ENCODE data around the gene USP11. TPM values are rescaled to one million over a fixed set of nuclear protein-coding genes. Genes with fewer than 3 reads are reported as not detected.
"Not testable (repeated sequence)": the region's sequence is repeated elsewhere in the genome, so short reads cannot be mapped to it uniquely, and the experiment has no call there.

Gene USP11
- total RNA-seq, 2 donors from 2014 or later = 18.3 to 22.5 TPM

DNA sequence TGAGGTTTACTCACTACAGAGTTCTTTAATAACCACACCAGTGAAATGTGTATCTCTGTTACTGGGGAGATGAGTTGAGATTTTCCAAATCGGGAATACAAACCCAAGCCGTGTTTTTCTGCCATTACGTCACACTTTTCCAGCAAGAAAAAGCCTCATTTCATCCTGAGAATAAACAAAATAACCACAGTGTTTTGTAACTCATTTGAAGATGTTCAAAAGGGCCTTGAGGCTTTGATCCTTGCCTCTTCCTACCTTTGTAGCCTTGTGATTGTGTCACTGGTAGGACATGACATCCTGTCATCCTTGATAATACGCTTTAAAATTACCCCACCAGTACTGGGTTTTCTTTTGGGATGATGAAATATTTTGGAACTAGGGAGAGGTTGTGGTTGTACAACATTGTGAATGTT is 2.9 kb downstream of the USP11 start:
- ATAC-seq = no peak
- DNase-seq = no peak
- intact Hi-C loops (cut with DNase I, micrococcal nuclease) = no loop called here

DNA sequence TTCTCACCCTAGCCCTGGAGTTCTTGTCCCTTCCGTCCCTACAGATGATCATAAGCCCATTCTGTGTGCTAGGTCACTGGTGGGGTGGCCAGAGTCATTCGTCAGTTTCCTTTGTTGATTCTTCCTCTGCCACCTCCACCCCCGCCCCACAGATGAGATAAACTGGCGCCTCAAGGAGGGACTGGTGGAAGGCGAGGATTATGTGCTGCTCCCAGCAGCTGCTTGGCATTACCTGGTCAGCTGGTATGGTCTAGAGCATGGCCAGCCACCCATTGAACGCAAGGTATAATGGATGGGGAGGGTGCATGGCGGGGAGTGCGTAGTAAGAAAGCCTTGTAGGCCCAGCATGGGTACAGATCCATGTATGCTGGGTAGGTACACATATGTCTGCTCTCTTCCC is 6.4 kb downstream of the USP11 start:
- intact Hi-C loops (cut with DNase I, micrococcal nuclease) = no loop called here
- ATAC-seq = no peak
- no peak for DNase-seq

DNA sequence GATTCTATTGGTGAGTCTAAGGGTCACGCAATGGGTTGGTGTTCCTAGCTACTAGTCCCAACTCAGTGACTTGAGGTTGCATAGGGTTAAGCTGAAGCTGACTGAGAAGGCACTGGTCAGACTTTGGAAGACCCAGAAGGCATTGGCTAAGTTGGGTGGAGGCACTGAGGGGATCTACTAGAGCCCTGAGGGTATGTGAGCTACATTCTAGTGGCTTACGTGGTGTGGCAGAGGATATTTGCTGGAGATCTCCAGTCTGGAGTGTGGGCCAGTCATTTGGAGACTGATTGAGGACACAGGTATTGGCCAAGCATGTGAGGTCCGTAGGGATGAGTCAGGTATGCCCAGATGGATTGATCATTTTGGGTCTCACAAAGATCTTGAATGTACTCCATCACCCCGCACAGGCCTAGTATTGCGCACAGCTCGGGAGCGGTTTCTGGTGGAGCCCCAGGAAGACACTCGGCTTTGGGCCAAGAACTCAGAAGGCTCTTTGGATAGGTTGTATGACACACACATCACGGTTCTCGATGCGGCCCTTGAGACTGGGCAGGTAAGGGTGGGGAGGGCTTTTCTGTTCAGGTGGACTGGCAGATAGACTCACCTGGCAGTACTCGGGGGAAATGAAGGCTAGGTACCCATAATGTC is 7.2 kb downstream of the USP11 start:
- intact Hi-C loops (cut with DNase I, micrococcal nuclease) = no loop called here
- no peak for ATAC-seq
- DNase-seq = no peak

DNA sequence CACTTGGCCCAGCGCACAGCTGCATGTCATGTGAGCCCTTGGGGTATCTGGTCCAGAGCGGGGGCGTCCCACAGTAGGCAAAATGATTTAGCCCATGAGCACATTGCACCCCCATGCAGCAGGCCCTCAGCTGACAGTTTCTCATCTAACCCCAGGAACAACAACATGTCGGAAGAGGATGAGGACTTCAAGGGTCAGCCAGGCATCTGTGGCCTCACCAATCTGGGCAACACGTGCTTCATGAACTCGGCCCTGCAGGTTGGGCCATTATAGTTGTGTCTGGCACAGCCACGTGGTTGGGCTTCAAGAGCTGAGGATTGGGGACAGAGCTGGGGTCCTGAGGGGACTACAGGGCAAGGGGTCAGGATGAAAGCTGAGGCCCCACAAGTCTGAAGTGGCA is 7.8 kb downstream of the USP11 start:
- DNase-seq = no peak
- ATAC-seq = no peak
- intact Hi-C loops (cut with DNase I, micrococcal nuclease) = no loop called here

DNA sequence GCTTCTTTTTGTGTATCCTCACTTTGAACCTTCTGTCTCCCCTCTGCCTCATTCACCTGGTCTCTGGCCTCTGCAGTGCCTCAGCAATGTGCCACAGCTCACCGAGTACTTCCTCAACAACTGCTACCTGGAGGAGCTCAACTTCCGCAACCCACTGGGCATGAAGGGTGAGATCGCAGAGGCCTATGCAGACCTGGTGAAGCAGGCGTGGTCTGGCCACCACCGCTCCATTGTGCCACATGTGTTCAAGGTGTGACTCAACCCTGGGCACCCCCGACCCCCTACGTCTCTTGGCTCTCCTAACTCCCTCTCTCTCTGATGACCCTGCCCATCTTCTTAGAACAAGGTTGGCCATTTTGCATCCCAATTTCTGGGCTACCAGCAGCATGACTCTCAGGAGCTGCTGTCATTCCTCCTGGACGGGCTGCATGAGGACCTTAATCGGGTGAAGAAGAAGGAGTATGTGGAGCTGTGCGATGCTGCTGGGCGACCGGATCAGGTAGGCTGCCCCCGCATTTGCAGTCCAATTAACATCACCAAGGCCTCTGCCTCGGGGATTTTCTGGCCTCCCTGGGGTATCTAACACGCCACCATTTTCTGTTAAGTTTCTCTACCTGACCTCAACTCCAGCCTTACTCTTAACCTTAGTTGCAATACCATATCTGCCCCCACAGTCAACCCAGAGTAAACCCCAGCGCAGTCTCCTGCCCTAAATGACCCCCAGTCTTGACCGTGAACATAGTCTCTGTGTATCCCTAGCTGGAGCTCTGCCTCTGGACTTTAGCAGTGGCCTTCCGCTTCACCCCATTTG is 8.6 kb downstream of the USP11 start:
- intact Hi-C loops (cut with DNase I, micrococcal nuclease) = no loop called here
- DNase-seq = no peak
- no peak for ATAC-seq

DNA sequence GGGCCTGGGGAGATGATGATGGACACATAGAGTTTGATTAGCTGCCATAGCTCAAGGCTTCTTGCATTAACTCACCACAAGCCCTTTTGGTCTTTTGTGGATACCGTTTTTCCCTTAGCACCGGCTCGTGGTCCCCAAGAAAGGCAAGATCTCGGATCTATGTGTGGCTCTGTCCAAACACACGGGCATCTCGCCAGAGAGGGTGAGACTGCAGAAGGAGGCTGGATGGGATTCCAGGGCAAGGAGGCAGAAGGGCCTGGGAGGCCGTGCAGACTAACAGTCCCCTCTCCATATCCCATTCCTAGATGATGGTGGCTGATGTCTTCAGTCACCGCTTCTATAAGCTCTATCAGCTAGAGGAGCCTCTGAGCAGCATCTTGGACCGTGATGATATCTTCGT is 9.5 kb downstream of the USP11 start:
- intact Hi-C loops (cut with DNase I, micrococcal nuclease) = no loop called here
- no peak for ATAC-seq
- DNase-seq = no peak

DNA sequence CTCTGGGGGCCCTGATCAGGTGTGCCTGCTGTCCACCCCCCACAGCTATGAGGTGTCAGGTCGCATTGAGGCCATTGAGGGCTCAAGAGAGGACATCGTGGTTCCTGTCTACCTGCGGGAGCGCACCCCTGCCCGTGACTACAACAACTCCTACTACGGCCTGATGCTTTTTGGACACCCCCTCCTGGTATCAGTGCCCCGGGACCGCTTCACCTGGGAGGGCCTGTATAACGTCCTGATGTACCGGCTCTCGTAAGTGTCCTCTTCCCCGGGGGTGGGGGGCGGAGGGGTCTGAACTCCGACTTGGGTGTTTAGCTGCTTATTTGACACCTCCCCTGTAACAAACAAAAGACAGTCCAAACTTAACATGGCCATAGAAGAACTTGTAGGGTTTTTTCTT is 10.5 kb downstream of the USP11 start:
- ATAC-seq (no peak), DNase-seq (no peak)
- intact Hi-C loops (cut with DNase I, micrococcal nuclease) = no loop called here

DNA sequence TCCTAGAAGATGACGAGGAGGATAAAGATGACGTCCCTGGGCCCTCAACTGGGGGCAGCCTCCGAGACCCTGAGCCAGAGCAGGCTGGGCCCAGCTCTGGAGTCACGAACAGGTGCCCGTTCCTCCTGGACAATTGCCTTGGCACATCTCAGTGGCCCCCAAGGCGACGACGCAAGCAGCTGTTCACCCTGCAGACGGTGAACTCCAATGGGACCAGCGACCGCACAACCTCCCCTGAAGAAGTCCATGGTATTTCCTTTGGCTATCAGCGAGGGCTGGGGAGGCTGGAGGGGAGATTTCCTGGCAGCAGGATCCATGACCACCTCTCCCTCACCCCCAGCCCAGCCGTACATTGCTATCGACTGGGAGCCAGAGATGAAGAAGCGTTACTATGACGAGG is 11.9 kb downstream of the USP11 start:
- intact Hi-C loops (cut with DNase I, micrococcal nuclease) = no loop called here
- no peak for DNase-seq
- ATAC-seq = no peak

DNA sequence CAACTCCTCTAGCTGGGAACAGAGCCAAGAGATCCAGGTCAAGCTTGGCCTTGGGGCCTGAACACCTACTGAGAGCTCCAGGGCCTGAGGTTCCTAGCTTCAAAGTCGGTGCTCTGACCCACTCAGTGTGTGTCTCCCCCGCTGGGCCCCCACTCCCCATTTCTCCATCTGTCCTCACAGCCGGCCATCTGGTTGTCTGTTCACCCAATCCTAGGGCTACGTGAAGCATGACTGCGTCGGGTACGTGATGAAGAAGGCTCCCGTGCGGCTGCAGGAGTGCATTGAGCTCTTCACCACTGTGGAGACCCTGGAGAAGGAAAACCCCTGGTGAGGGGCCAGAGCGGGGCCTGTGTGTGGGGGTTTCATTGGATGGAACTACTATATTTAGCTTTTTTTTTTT is 12.3 kb downstream of the USP11 start:
- intact Hi-C loops (cut with DNase I, micrococcal nuclease) = no loop called here
- ATAC-seq = no peak
- no peak for DNase-seq

DNA sequence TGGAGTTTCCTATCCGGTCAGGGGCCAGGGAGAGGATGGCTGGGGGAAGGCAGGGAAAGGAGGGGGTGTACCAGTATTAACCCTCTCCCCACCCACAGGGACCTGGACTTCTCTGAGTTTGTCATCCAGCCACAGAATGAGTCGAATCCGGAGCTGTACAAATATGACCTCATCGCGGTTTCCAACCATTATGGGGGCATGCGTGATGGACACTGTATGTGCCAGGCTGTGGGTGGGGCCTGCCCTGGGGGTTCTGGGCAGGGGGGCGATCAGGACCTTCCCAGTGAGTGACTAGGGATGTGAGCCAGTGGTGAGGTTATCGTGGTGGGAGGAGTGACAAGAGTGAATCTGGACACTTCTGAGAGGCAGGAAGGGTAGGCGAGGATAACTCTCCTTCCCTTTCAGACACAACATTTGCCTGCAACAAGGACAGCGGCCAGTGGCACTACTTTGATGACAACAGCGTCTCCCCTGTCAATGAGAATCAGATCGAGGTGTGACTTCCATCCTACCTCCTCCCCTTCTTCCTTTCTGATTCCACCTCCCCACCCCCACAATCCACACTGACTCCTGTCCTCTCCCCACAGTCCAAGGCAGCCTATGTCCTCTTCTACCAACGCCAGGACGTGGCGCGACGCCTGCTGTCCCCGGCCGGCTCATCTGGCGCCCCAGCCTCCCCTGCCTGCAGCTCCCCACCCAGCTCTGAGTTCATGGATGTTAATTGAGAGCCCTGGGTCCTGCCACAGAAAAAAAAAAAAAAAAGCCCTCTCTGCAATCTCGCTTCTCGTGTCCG is 14.6 kb downstream of the USP11 start:
- no peak for ATAC-seq
- intact Hi-C loops (cut with DNase I, micrococcal nuclease) = no loop called here
- no peak for DNase-seq

DNA sequence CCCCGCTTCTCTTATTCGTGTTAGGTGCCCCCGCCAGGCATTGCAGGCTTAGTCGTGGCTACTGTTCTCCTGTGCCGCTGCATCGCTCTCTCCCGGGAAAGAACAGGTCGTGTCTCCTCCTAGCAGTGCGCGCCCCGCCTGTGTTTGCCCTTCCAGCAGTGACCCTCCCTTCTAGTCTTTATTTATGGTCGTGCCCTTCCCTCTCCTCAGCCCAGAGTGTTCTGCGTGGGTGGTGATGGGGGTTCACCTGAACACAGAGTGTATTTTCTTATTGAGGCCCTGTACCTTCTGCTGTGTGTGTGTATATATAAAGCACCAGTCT is 15.2 kb downstream of the USP11 start:
- ATAC-seq = peak; percentile 39
- intact Hi-C loops (cut with DNase I, micrococcal nuclease) = no loop called here
- no peak for DNase-seq

DNA sequence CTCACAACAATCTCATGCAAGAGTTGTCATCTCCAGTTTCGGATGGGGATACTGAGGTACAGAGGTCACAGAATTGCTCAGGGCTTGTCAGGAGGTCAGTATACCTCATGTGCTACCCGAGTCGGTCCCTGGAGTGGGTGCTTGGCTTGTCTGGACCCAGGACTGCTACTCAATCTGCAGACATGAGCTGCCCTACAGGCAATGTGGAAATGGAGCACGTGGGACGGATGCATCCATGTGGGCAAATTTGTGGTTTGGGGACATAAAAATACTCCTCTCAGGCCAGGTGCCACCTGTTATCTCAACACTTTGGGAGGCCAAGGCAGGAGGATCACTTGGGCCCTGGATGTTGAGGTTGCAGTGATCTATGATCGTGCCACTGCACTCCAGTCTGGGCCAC is 15.8 kb downstream of the USP11 start:
- intact Hi-C loops (cut with DNase I, micrococcal nuclease) = no loop called here
- DNase-seq (no peak), ATAC-seq (no peak)

DNA sequence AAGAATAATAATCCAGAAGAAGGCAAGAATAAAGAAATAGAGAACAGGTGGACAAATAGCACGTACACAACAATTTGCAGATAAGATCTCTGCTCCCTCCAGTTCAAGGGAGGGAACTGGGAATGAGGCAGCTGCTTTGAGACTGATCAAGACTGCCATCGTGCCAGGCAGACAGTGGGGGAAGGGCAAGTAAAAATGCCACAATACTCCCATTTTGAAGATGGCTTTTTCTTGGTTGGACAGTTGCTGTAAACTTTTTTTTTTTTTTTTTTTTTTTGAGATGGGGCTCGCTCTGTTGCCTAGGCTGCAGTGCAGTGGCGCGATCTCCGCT is 17.2 kb downstream of the USP11 start:
- DNase-seq (no peak), ATAC-seq (no peak)
- intact Hi-C loops (cut with DNase I, micrococcal nuclease) = no loop called here

DNA sequence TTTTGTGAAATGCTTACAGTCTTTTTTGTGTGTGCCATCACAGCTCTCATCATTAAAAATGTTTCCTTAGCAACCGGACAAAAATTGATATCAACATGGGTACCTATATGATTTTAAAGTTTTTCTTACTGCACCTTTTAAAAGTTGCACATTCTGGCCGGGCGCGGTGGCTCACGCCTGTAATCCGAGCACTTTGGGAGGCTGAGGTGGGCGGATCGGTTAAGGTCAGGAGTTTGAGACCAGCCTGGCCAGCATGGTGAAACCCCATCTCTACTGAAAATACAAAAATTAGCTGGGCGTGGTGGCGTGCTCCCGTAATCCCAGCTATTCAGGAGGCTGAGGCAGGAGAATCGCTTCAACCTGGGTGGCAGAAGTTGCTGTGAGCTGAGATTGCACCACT is 24.8 kb downstream of the USP11 start:
- not testable (repeated sequence) for ATAC-seq

DNA sequence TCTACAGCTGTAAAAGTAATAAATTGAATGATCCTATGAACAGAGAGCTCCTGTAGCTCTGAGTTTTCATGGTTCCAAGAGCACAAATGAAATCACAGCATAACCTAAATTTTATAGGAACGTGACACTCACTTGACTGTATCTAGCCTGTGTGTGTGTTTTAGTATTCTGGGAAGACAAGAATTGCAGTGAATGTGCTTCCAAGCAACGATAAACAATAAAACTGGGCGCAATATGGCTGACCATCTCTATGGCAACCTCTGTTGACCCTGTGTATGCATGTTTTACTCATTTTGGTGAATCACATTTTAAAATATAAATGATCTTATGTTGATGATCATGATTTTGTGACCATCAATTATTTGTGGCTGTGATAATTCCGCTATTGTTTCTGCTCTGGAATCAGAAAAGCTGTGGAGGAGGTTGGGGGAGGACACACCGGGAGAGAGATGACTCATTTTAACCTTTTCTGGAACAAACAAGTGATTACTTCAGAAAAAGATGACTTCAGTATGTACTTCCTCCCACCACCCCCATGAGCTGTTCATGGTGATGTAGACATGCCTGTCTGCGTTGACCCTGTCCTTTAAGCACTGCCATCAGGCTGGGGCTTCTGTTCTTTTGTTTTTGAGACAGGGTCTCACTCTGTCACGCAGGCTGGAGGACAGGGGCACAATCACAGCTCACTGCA is 31.8 kb downstream of the USP11 start:
- no peak for ATAC-seq
- intact Hi-C loops (cut with DNase I, micrococcal nuclease) = no loop called here
- no peak for DNase-seq

More for the DNA sequence above, 24.8 kb downstream of the USP11 start:
- DNase-seq; intact Hi-C loops (cut with DNase I, micrococcal nuclease): not testable (repeated sequence)

DNA sequence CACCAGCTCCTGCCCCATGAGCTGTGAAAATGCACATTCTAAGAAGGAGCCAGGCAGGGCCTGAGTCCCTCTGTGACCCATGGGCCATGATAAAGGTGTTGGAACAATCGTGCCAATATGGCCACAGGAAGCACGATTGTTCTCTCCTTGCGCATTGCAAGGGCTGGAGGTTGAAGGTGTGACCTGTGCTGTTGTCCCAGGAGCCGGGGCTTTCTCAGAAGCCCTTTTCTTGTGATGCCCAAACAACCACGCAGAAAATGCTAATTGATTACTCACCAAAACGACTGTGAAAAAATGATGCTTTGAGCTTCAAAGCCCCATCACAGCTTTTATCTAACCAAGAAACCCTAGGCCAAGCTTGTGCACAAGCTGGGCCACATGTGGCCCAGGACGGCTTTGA is 33.8 kb downstream of the USP11 start:
- intact Hi-C loops (cut with DNase I, micrococcal nuclease) = no loop called here
- ATAC-seq (no peak), DNase-seq (no peak)

DNA sequence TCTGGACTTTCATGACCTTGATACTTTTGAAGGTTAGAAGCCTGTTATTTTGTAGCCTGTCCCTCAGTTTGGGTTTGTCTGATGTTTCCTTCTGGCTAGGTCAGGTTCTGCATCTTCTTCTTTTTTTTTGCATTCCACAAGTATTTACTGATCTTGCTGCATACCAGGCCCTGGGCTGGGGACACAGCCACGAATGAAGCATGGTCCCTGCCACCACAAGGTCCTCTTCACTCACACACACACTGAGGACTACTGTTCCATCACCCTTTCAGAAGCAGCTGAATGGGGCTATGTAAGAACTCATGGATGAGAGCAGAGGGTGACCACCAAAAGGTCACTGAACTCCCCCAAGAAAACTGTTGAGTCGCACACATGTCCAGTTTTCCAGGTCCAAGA is 39.2 kb downstream of the USP11 start:
- DNase-seq (no peak), ATAC-seq (no peak)

DNA sequence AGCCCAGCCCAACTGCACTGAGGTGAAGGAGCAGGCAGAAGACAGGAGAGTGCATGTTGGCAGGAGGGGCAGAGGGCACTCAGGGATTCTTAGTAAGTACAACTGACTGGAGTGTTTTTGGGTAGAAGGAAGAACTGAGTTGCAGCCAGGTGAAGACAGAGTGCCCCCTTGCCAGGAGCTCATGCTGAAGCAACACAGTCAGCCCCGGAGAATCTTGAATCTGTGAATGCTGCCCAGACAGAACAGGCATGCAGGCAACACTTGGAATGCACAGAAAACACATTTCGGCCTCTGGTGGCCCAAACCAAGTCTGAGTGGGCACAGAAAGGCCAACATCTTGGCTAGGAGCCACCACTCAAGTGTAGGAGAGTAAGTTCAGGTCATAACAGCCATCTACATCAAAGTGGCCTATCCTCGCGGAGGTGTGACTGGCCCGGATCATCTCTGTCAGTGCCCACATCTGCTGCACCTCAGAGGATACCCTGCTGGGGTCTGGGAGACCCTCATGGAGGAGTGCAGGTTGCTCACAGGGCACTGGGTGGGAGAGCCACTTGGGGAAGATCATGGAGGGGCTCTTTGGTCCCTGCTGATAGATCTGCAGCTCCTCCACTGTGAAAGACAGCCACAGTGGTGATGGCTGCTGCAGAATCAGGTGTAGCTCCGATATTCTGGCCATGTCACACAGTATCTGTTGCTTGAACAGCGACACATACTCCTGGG is 40.4 kb downstream of the USP11 start:
- no peak for DNase-seq
- intact Hi-C loops (cut with DNase I, micrococcal nuclease) = no loop called here
- no peak for ATAC-seq

More for the DNA sequence above, 39.2 kb downstream of the USP11 start:
- intact Hi-C loops (cut with DNase I, micrococcal nuclease) = no loop called here

DNA sequence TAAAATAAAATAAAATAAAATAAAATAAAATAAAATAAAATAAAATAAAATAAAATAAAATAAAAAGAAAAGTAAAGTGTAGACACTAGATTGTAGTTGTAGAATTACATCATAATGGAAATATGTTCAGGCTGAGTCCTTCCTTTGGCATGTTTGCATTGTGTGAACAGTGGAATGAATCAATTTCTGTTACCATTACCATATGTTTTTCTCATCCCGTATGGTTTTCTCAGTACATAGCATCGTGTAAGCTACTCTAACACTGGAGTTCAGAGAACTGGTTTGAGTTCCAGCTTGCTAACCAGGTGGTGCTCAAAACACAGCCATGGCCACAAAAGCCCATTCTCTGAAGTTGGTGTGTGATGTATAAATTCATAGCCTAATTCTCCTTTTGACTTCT is 45.9 kb downstream of the USP11 start:
- DNase-seq (no peak), ATAC-seq (no peak)
- intact Hi-C loops (cut with DNase I, micrococcal nuclease) = no loop called here
